Central memory CD8-positive, alpha-beta T cell (primary cell): ENCODE measurements around the gene CAMTA1.

Experiments used
- ATAC-seq: fragments of 150-1000 bp; cut with Tn5 transposase; replicated peaks from 2 replicates; pipeline ENCODE4 v1.10.0; 2022; ENCODE audit warnings: mild to moderate bottlenecking, moderate FRiP score, moderate number of reproducible peaks; ENCODE audit not compliant: poor library complexity, severe bottlenecking; ENCODE audit errors: extremely low read depth
- DNase-seq, 2 donors: peaks; one replicate each; pipeline ENCODE4 v3.0.0; 2021; ENCODE audit warnings: low spot score in 2 of 2
- H3K27ac Mint-ChIP-seq: one replicate; pipeline ENCODE4 v1.8.0; 2022; ENCODE audit warnings: low read depth, mild to moderate bottlenecking, moderate library complexity, mixed read lengths
- H3K27me3 Mint-ChIP-seq: one replicate; pipeline ENCODE4 v1.8.0; 2022; ENCODE audit warnings: mixed read lengths
- H3K36me3 Mint-ChIP-seq: one replicate; pipeline ENCODE4 v1.8.0; 2022; ENCODE audit warnings: mild to moderate bottlenecking, moderate library complexity, mixed read lengths; ENCODE audit not compliant: insufficient read depth
- H3K4me1 Mint-ChIP-seq: one replicate; pipeline ENCODE4 v1.8.0; 2022; ENCODE audit warnings: mixed read lengths
- H3K4me3 Mint-ChIP-seq: one replicate; pipeline ENCODE4 v1.8.0; 2022; ENCODE audit warnings: mild to moderate bottlenecking, moderate library complexity, mixed read lengths
- H3K9me3 Mint-ChIP-seq: one replicate; pipeline ENCODE4 v1.8.0; 2022; ENCODE audit warnings: mixed read lengths

The CAMTA1 gene

GRCh38 chr1:7538849-7539768 is 753.9 kb downstream of the CAMTA1 start:
- Mint-ChIP-seq H3K36me3 (no peaks in the 10 kb centered on the region), H3K27ac (no peak overlapping the region), H3K4me1 (no peaks in the 10 kb centered on the region), H3K27me3 (peaks cover 29% of the 10 kb centered on the region), H3K9me3 (no peaks in the 10 kb centered on the region), H3K4me3 (no peak overlapping the region)
- no peak for ATAC-seq
- no peak for DNase-seq

DNA sequence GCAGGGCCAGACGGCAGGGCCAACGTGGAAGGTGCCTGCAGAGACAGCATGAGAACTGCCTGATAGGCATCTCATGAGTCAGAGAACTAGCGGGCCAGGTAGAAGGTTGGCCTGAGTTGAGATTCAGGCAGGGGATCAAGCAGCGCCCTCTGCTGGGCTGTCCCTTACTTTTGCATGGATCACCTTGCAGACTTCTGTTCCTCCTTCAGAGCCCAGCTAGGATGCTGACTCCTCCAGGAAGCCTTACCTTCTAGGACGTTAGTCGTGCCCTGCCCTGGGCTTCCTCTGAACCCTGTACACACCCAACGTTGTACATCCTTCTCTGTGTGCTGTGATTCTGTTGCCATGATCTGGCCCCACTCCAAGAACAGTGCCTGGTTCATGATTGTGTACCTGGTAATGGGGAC is 754.5 kb downstream of the CAMTA1 start:
- DNase-seq (no peak), ATAC-seq (no peak)
- Mint-ChIP-seq H3K36me3 (no peaks in the 10 kb centered on the region), H3K4me1 (no peaks in the 10 kb centered on the region), H3K27ac (no peak overlapping the region), H3K9me3 (no peaks in the 10 kb centered on the region), H3K4me3 (no peak overlapping the region), H3K27me3 (peaks cover 29% of the 10 kb centered on the region)

DNA sequence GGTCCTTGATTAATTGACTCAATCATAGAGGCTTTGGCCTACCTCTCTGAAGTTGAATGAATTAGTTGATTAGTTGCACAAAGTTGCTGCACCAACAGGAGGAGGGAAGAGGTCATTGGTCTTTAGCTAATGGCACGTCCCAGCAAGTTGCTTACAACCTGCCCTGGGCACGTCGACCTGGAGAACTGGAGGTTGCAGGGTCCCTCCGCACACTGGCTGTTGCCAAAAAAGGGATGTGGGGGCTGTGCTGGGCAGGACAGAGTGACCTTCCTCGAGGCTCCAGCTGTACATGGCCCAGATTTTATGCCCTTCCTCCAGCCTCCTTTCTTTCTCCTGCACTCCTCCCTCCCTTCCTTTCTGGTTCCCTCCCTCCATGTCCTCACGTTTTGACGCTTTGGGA is 755.6 kb downstream of the CAMTA1 start:
- H3K27me3 Mint-ChIP-seq = peaks cover 27% of the 10 kb centered on the region
- no peak overlapping the region for H3K27ac Mint-ChIP-seq
- ATAC-seq (no peak), DNase-seq (no peak)
- H3K9me3 Mint-ChIP-seq = no peaks in the 10 kb centered on the region
- no peaks in the 10 kb centered on the region for H3K36me3 Mint-ChIP-seq
- no peaks in the 10 kb centered on the region for H3K4me1 Mint-ChIP-seq
- no peak overlapping the region for H3K4me3 Mint-ChIP-seq

DNA sequence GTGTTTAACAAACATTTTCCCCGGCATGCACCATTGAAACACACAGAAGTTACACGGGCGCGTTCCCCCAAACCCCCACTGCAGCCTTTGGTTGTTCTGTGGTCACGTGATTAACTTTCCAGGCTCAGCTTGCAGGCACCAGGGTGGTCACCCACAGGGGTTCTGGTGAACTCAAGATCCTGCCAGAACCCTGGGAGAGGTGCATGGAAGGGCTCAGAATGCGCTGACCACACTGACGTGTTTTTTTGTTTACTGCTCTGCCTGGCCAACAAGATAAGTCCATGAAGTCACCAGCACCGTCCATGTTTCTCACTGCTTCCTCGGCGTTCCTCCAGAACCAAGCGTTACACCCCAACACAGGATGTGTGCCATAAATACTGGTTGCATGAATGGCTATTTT is 756.4 kb downstream of the CAMTA1 start:
- no peaks in the 10 kb centered on the region for H3K9me3 Mint-ChIP-seq
- H3K4me3 Mint-ChIP-seq = no peak overlapping the region
- DNase-seq (no peak), ATAC-seq (no peak)
- H3K36me3 Mint-ChIP-seq = no peaks in the 10 kb centered on the region
- H3K4me1 Mint-ChIP-seq = no peaks in the 10 kb centered on the region
- peaks cover 27% of the 10 kb centered on the region for H3K27me3 Mint-ChIP-seq
- H3K27ac Mint-ChIP-seq = no peak overlapping the region

- Mint-ChIP-seq H3K4me1 (no peaks in the 10 kb centered on the region), H3K27me3 (peaks cover 27% of the 10 kb centered on the region), H3K4me3 (no peak overlapping the region), H3K27ac (no peak overlapping the region), H3K9me3 (no peaks in the 10 kb centered on the region), H3K36me3 (no peaks in the 10 kb centered on the region)
- DNase-seq = no peak
- no peak for ATAC-seq
These were observed 758.5 kb downstream of the CAMTA1 start for GRCh38 chr1:7543718-7544090.

GRCh38 chr1:7549277-7550161 is 764.3 kb downstream of the CAMTA1 start:
- ATAC-seq (no peak), DNase-seq (no peak)
- no peaks in the 10 kb centered on the region for H3K36me3 Mint-ChIP-seq
- peak overlapping the region; percentile 50 for H3K27ac Mint-ChIP-seq
- H3K9me3 Mint-ChIP-seq = no peaks in the 10 kb centered on the region
- peaks cover 7% of the 10 kb centered on the region for H3K4me1 Mint-ChIP-seq
- H3K27me3 Mint-ChIP-seq = peaks cover 4% of the 10 kb centered on the region
- H3K4me3 Mint-ChIP-seq = no peak overlapping the region

- ATAC-seq = no peak
- Mint-ChIP-seq H3K9me3 (no peaks in the 10 kb centered on the region), H3K27ac (no peak overlapping the region), H3K4me1 (peaks cover 7% of the 10 kb centered on the region), H3K4me3 (no peak overlapping the region), H3K36me3 (no peaks in the 10 kb centered on the region), H3K27me3 (no peaks in the 10 kb centered on the region)
- DNase-seq = no peak
These were observed 765.1 kb downstream of the CAMTA1 start for GRCh38 chr1:7550261-7550865.

GRCh38 chr1:7550981-7551380 is 765.7 kb downstream of the CAMTA1 start:
- ATAC-seq (no peak), DNase-seq (no peak)
- H3K4me1 Mint-ChIP-seq = peaks cover 7% of the 10 kb centered on the region
- no peak overlapping the region for H3K4me3 Mint-ChIP-seq
- no peak overlapping the region for H3K27ac Mint-ChIP-seq
- no peaks in the 10 kb centered on the region for H3K9me3 Mint-ChIP-seq
- H3K36me3 Mint-ChIP-seq = no peaks in the 10 kb centered on the region
- peaks cover 4% of the 10 kb centered on the region for H3K27me3 Mint-ChIP-seq

DNA sequence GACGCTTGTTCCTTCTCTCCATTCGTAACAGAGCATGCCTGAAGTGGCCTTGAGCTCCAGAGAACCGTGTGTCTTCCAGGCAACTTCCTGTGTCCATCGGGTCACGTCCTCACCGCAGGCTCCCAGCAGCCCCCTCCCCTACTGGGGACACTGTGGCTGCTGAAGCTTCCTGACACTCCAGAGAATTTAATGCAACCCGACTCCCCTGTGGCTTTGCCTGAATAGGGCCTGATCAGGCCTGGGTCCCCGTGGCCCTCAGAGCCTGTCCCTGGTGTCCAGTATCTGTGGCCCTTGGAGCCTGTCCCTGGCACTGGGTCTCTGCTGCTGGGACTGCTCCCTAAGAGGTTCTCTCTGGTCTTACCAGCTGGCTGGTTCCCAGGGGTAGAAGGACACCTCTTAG is 766.2 kb downstream of the CAMTA1 start:
- no peak for ATAC-seq
- no peak overlapping the region for H3K27ac Mint-ChIP-seq
- H3K4me1 Mint-ChIP-seq = peaks cover 7% of the 10 kb centered on the region
- peaks cover 9% of the 10 kb centered on the region for H3K27me3 Mint-ChIP-seq
- H3K36me3 Mint-ChIP-seq = no peaks in the 10 kb centered on the region
- DNase-seq = no peak
- no peak overlapping the region for H3K4me3 Mint-ChIP-seq
- no peaks in the 10 kb centered on the region for H3K9me3 Mint-ChIP-seq

DNA sequence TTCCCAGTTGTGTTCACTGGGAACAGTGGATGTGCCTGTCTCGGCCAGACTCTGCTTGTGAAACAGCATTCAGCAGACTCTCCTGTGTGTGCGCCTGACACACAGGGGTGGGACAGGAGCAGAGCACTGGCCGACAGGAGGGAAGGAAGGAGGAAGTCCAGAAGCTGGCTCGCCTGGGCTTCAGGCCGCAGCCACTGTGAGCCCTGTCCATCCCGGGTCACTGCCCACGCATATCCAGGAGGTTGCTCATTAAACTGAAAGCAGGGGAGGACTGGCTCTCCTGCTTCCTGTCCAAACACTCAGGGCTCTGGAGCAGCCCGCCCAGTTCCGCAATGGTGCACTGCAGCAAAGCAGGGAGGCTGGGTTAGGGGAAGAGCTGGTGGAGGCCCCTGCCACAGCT is 767.1 kb downstream of the CAMTA1 start:
- H3K4me1 Mint-ChIP-seq = peaks cover 7% of the 10 kb centered on the region
- H3K9me3 Mint-ChIP-seq = no peaks in the 10 kb centered on the region
- ATAC-seq (no peak), DNase-seq (no peak)
- H3K27me3 Mint-ChIP-seq = peaks cover 13% of the 10 kb centered on the region
- H3K36me3 Mint-ChIP-seq = no peaks in the 10 kb centered on the region
- no peak overlapping the region for H3K27ac Mint-ChIP-seq
- H3K4me3 Mint-ChIP-seq = no peak overlapping the region

DNA sequence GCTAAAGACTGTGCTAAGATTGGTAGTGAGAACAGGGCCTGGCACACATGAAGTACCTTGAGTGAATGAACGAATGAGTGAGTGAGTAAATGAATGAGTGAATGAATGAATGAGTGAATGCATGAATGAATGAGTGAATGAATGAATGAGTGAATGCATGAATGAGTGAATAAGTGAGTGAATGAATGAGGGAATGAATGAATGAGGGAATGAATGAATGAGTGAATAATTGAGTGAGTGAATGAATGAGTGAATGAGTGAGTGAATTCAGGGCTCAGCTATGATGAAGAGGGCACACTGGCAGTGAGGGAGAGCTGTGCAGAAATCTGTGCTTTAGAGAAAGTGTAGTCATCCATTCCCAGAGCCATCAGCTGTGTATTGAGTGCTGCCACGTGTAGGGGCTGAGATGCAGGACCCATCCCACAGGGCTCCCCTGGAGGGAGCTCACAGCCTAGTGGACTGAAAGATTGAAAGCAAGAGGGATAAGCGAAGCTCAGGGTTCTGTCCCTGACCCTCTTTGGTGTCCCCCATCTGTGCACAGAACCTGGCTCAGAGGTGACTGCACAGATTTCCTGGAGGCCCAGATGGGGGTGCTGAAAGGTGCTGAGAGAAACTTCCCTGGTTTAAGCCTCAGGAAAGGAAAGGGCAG is 767.9 kb downstream of the CAMTA1 start:
- Mint-ChIP-seq H3K4me1 (peaks cover 7% of the 10 kb centered on the region), H3K27ac (no peak overlapping the region), H3K4me3 (no peak overlapping the region), H3K36me3 (no peaks in the 10 kb centered on the region), H3K9me3 (no peaks in the 10 kb centered on the region), H3K27me3 (peaks cover 13% of the 10 kb centered on the region)
- ATAC-seq (no peak), DNase-seq (no peak)
